ENCODE results near the gene VPS35L. TPM values are rescaled to one million over a fixed set of nuclear protein-coding genes. Genes with fewer than 3 reads are reported as not detected.
A peak's percentile ranks its signal among the peaks of the same experiment; 100 is the strongest.
"Not testable (repeated sequence)": the region's sequence is repeated elsewhere in the genome, so short reads cannot be mapped to it uniquely, and the experiment has no call there.

Gene VPS35L
- total RNA-seq, 1 donor from 2014 or later: 61.4 TPM

DNA sequence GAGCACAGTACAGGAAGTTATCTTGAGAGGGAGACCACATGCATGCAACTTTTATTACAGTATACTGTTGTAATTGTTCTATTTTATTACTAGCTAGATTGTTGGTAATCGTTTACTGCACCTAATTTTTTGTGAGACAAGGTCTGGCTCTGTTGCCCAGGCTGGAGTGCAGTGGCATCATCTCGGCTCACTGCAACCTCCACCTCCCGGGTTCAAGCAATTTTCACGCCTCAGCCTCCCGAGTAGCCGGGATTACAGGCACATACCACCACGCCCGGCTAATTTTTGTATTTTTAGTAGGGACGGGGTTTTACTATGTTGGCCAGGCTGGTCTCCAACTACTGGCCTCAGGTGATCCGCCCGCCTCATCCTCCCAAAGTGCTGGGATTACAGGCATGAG, 161.2 kb downstream of the VPS35L start:
- not testable (repeated sequence) for ATAC-seq
- peak; percentile 38 for DNase-seq (ENCODE audit: low spot score)
- intact Hi-C loops (cut with DNase I): loop anchor here (10.0 kb wide), 1 partner anchor 168 kb away; the partner anchor contains the start of gene GPRC5B

DNA sequence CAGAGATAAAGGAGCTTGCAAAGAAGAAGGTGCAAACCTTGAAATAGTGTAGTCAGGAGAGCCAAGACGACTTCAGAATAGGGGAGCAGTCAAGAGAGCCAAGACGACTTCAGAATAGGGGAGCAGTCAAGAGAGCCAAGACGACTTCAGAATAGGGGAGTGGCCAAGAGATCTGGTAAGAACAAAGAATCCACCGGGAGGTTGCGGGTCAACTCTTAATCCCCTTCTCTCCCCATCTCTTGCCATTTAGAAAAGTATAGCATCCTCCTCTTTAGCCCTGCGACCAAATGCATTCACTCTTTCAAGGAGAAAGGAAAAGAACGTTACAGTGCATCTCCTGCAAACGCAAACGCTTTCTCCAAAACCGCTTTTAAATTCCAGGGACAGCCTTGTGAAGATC, 161.8 kb downstream of the VPS35L start:
- intact Hi-C loops (cut with DNase I): loop anchor here (10.0 kb wide), 1 partner anchor 167 kb away; the partner anchor contains the start of gene GPRC5B
- DNase-seq (ENCODE audit: low spot score) (peak; percentile 34), ATAC-seq (peak; percentile 7)

DNA sequence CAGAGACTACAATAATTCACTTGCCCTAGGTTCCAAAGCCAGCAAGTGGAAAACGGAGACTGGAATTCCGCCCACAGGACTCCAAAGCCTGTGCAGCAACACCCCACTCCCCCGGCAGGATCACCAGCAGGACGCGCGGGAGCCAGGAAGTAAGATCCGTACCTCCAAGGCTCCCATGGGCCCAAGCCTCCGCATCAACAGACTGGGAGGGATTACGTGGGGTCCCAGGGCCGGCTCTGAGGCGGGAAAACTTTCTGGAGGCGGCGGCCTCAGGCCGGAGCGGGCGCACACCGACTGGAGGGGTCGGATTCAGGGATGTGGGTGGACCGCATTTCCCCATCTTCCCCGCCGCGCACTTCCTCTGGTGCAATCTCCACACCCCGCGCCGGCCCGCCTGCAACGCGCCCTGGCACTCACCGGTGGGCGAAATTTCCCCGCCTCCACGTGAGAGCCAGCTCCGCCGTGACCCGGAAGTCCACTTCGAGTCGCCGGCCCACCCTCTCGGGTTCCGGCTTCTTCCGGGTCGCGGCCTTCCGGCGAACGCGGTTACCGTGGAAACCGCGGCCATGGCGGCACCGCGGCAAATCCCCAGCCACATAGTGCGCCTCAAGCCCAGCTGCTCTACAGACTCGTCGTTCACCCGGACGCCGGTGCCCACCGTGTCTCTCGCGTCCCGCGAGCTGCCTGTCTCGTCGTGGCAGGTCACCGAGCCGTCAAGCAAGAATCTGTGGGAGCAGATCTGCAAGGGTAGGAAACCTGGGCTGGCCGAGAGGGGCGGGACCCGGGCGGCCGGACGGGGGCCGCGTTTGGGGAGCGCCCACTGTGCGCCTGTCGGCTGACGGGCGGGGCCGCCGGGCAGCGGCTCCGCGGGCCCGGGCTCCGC, 162.5 kb downstream of the VPS35L start, which contains the start of the genes IQCK and KNOP1:
Gene IQCK, plus strand, starts transcription at position 531 of the 883 bp plus-strand sequence. Its CDS starts 36 bp downstream, at position 567.
Gene KNOP1, minus strand, starts transcription at position 487 of the 883 bp plus-strand sequence. CDS start 3,192 bp downstream, outside the sequence.
- peak; percentile 94 for DNase-seq (ENCODE audit: low spot score)
- intact Hi-C loops (cut with DNase I): loop anchor here (10.0 kb wide), 1 partner anchor 167 kb away; the partner anchor contains the start of gene GPRC5B
- ATAC-seq: peak; percentile 97

DNA sequence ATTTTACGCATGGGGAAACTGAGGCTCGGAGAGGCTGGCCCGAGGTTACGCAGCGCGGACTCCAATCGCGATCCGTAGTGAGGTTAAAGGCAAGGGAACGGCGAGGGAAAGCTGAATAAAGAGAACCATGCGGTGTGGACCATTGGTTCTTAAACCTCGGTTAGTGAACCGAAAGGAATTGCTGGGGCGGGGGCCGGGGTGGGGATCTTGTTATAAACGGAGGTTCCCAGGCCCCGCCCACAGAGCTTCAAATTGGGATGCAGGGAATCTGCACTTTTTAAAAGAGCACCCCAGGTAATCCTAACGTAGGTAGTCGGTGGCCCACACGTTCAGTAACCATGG, 163.1 kb downstream of the VPS35L start:
- intact Hi-C loops (cut with DNase I): loop anchor here (10.0 kb wide), 1 partner anchor 166 kb away; the partner anchor contains the start of gene GPRC5B
- DNase-seq (ENCODE audit: low spot score) (peak; percentile 62), ATAC-seq (no peak)

DNA sequence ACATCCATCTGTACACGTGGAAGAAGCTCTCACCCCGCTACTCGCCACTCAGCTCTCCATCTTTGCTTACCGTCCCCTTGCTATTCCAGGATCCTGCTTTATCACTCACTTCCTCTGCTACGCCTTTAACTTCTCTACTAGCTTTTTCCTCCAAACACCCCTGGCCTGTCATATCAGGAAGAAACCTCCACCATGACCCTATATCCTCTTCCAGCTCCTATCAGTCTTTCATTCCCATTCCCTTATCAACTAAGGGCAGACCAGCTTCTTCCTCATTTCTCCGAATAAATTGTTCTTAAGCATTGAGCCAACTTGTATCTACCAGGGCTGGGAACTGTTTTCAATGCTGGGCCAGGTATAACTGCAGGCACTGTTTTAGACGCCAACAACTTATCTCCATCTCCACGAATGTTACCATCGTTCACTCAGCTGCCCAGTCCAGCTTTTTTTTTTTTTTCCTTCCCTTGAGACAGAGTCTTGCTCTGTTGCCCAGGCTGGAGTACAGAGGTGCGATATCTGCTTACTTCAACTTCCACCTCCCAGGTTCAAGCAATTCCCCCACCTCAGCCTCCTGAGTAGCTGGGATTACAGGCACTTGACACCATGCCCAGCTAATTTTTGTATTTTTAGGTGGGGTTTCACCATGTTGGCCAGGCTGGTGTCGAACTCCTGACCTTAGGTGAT, 166.9 kb downstream of the VPS35L start:
- DNase-seq (ENCODE audit: low spot score) (no peak), ATAC-seq (no peak)
- intact Hi-C loops (cut with DNase I): no loop called here

DNA sequence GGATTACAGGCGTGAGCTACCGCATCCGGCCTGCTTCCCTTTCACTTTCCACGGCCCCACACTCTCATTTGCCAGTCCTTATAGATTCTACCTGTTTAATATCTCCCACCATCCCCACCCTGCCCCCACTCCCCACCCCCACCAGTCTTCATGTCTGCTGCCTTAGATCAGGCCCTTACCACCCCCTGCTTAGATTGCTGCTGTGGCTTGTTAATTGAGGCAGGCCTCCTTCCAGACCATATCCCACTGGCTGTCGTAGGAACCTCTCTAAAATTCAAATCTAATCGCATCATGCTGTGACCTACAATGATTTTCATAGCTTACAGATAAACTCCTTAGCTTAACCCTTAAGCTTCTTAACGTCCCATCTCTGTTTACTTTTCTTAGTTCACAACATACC, 167.5 kb downstream of the VPS35L start:
- ATAC-seq (no peak), DNase-seq (ENCODE audit: low spot score) (no peak)
- intact Hi-C loops (cut with DNase I): no loop called here

DNA sequence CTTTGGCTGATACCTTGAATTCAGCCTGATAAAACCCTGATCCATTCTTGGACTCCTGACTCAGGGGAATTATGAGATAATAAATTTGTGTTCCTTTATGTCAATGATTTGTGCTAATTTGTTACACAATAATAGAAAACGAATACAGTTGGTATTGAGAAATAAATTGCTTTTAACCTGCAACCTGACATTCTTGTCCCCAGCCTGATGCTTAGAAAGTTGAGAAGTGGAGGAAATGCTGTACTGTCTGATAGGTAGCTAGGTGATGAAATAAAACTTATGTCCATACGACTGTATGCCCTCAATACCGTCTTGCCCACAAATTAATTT, 173.1 kb downstream of the VPS35L start:
- DNase-seq (ENCODE audit: low spot score) (no peak), ATAC-seq (no peak)
- intact Hi-C loops (cut with DNase I): no loop called here

DNA sequence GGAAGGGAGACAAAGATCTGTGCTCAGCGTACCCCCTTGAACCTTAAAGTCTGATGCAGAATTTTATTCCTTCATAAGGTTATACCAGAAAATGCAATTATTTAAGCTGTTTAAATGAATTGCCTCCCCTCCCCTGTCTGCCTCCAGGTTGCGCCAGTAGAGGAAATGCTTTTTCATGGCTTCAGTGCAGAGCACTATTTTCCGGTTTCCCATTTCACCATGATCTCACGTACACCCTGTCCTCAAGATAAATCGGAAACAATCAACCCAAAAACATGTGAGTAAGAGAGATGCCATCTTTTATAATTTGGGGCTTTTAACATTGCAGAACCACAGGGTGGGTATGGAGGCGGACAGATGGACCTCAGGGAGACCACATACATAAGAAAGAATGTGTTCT, 178.0 kb downstream of the VPS35L start:
- ATAC-seq (no peak), DNase-seq (ENCODE audit: low spot score) (no peak)
- intact Hi-C loops (cut with DNase I): no loop called here

DNA sequence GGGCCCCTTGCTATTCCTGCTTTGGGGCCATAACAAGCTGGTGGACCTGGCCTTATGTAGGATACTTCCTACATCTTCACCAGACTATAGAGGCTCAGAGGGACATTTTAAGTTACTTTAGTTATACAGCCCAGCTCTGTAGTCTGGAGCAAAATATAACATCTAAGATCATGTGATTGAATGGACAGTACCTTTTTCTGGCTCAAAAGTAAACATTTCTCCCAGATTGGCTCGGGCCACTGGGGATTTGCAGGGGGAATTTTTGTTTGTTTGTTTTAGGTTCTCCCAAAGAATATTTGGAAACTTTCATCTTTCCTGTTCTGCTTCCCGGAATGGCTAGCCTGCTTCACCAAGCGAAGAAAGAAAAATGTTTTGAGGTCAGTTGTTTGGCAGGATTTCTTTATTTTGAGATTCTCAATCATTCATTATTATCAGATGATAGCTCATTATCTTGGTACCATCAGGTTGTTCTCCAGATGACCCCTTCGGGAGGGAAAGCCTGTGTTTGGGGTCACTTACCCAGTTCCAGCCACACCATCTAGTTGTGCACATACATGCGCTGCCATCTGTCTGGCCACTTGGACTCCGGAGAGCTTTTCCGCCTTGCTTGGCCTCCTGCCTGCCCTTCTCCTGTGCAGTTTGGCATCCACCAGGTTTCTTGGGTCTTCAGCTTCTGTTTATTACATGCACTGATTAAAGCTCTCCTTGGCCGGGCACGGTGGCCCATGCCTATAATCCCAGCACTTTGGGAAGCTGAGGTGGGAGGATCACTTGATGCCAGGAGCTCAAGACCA, 179.8 kb downstream of the VPS35L start:
- intact Hi-C loops (cut with DNase I): no loop called here
- peak; percentile 60 for DNase-seq (ENCODE audit: low spot score)
- ATAC-seq: peak; percentile 61

DNA sequence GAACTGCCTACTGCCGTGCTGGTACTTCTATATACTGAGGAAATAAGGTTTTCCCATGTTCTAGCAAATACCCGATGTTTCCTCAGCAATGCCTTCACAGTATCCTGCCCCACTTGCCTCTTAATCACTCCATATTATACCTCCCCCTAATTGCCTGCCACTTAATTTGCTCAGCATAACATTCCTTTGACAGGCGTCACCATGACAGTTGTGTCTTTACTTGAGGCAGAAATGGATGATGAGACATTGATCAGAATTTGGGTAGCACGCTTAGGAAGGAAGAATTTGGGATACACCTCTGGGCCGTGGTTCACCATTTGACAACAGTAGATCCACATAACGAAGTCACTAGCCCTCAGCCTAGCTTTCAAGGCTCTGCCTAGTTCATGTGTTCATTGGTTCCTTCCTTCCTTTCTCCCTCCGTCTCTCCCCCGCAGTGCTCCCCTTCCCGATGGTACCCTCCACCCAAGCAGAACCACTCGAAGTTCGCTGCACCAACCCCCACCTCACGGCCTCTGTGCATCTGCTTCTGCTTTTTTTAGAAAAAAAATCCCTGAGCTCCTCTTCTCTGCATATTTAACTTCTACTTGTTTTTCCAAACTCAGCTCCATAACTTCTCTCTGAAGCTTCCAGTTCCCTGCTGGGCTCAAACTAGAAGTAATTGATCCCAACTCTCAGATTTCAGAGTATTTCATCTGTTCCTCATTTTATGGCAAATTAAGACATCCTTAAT, 182.0 kb downstream of the VPS35L start:
- DNase-seq (ENCODE audit: low spot score) (peak; percentile 54), ATAC-seq (peak; percentile 21)

DNA sequence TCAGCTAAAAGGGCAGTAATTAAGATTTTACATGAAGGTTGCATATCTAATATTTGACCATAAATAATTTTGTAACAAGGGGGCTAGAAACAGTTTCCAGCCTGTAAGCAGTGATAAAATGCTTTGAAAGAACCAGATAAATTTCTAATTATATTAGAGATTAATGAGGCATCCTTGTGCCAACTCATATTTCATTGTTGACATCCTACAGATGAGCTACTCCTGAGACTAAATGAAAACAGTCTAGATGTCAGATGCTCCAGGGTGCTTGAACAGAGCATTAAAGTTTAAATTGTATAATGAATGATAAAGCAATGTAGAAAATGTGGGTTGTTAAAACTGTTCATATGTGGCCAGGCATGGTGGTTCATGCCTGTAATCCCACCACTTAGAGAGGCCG, 185.9 kb downstream of the VPS35L start:
- ATAC-seq (no peak), DNase-seq (ENCODE audit: low spot score) (no peak)
- intact Hi-C loops (cut with DNase I): no loop called here

More for the DNA sequence above, 182.0 kb downstream of the VPS35L start:
- intact Hi-C loops (cut with DNase I): no loop called here

DNA sequence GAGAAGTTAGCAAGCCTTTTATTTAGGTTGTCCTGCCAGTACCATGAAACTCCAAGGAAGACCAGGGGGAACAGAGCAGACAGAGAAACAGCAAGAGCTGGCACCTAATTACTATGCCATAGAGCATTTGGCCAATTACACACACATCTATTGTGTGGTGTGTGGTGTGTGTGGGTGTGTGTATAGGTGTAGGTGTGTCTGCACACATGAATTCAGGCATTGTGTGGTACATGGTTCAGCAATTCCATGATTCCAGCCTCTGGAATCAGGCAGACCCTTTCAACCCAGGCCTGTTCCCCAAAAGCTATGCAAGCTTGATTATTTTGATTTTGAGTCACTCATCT, 188.3 kb downstream of the VPS35L start:
- intact Hi-C loops (cut with DNase I): no loop called here
- DNase-seq (ENCODE audit: low spot score): no peak
- no peak for ATAC-seq

DNA sequence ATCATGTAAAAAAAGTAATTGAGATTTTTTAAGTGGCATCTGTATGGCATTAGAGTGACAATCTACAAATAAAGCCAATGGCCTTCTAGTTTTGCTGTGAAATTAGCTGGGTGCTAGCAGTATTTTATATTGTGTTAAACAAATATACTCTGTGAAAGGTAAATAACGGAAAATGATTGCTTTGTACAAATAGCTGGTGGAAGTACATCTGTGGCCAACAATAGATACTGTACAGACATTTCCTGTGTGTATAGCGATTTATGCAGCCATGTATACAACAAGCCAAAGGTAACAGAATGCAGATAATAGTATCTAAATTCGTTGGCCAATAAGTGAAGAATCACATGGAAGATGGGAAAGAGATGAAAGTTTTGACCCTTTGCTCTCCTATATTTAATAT, 189.2 kb downstream of the VPS35L start:
- ATAC-seq: no peak
- no peak for DNase-seq (ENCODE audit: low spot score)
- intact Hi-C loops (cut with DNase I): no loop called here

DNA sequence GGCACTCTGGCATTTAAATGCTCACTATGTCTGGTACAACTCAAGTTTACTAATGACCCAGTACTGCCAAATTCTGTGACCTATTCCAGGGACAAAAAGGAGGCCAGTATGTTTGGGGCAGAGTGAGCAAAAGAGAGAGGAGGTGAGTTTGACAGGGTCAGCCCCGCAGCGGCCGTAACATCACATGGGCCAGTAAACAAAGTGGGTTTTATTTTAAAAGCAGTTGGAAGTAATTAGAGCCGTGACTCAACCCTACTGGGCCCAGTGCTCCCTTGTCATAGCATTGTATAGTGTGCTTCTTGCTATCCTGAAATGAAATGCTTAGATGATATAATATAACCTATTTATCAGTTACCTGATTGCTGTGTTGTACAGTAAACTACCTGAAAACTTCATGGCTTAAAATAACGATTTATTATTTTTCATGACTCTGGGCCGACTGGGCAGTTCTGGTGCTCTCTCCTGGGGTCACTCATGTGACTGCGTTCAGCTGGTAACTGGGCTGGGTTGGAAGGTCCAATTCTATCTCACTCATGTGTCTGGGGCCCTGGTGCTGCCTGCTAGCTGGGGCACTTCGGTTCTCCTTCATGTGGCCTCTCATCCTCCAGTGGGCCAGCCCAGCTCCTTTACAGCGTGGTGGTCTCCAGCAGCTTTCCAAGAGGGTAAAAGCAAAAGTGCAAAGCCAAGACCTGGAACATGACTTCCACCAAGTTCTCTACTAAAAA, 189.9 kb downstream of the VPS35L start:
- DNase-seq (ENCODE audit: low spot score): no peak
- ATAC-seq: peak; percentile 89
- intact Hi-C loops (cut with DNase I): no loop called here

DNA sequence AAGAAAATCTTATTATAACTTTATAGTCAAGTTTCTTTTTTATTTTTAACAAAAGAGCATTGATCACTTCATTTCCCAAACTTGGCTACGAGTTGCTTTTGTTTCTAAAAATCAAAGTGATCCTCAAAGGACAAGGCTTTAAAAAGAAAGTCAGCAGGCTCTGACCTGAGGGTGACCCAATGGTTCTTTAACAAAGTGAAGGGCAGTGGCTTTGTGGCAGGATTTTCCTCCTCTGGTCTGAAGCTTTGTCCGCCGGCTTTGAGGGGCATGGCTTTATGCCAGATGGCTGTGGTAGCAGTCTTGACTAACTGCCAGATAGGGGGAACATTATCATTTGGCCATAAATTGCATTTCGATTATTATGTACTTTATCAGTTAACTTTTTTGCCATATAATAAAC, 191.1 kb downstream of the VPS35L start:
- intact Hi-C loops (cut with DNase I): no loop called here
- DNase-seq (ENCODE audit: low spot score) (no peak), ATAC-seq (peak; percentile 59)

DNA sequence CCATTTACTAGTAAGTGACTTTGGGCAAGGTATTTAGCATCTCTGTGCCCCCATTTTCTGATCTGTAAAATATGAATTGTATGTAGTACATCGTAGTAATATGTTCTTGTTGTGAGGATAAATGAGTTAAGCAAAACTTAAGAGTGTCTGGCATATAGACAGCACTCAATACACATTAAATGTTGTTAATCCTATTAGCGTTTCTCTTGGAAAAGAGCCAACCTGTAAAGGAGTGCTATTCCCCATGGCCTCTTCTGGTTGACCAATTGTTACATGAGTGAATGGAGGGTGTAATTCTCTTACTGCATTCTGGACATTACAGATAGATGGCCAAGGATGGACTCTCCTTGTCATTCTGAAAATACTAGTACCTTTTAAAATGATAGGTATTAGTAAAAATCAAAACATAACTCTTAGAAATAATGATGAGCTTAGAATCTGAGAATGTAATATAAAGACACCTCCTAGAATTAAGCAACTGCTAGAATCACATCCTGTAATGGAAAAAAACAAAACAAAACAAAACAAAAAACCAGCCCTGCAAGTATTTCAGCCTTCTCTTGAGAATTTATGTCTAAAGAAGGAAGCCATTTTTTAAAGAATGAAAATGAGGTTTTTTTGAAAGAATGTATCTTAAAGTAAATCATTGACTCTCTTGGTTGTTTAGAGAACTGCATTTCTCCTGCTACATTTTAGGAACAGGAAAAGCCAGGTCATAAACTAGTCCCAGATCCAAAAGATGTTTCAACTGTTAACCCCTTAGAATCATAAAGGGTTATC, 193.1 kb downstream of the VPS35L start:
- intact Hi-C loops (cut with DNase I): no loop called here
- DNase-seq (ENCODE audit: low spot score) (no peak), ATAC-seq (no peak)

DNA sequence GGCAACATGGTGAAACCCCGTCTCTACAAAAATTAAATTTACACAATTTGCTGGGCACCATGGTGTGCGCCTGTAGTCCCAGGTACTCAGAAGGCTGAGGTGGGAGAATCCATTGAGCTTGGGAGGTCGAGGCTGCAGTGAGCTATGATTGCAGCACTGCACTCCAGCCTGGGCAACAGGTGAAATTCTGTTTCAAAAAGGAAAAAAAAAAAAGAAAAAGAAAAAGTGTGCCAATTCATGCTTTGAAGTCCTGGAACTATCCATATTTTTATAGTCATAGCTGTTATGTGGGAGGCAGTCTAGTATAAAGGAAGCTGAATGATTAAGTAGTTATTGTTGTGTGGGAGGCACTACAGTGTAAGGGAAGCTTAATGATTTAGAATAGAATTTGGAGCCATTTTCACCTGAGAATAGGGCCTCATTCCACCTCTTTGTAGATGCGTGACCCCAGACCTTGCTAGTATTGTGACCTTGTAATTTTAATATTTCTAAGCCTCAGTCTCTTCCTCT, 194.1 kb downstream of the VPS35L start:
- DNase-seq (ENCODE audit: low spot score) (no peak), ATAC-seq (no peak)
- intact Hi-C loops (cut with DNase I): loop anchor here (10.0 kb wide), 1 partner anchor 935 kb away; no protein-coding TSS in a partner anchor
